ENCODE data around the gene CHD3. TPM values are rescaled to one million over a fixed set of nuclear protein-coding genes. Genes with fewer than 3 reads are reported as not detected.
A peak's percentile ranks its signal among the peaks of the same experiment; 100 is the strongest.

Gene CHD3
- total and polyA plus RNA-seq, 2 experiments from 2014 or later = 2.9 to 9.7 TPM

DNA sequence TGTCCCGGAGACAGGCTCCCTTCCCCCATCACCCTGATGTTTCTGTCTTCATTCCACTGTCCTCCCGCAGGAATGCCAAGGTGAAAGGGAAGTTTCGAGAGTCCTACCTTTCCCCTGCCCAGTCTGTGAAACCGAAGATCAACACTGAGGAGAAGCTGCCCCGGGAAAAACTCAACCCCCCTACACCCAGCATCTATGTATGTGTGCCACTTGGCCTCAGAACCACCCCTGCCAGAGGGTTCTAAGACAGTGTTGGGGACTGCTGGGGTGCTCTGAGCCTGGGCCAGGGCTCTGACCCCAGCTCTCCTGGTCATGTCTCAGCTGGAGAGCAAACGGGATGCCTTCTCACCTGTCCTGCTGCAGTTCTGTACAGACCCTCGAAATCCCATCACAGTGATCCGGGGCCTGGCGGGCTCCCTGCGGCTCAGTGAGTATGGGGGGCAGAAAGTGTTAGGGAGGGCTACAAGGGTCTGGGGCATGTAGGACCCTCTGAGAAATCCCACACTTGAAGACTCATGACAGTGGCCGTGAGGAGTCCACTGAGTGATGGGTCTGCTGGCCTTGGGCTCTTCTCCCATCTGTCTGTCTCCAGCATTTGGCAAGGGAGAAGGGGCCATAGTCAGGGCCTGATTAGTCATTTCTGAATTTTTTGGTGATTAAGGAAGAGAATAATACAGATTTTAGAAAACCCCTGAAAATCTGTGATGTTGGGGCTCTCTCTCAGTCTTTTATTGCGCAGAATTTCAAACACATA is 38.7 kb upstream of the CHD3 start:
- ATAC-seq (no peak), DNase-seq (ENCODE audit: low spot score) (no peak)
- Mint-ChIP-seq H3K27ac (no peak overlapping the region), H3K4me3 (no peak overlapping the region), H3K4me1 (peaks cover 27% of the 10 kb centered on the region), H3K9me3 (no peaks in the 10 kb centered on the region; the same call in 2 of the 3 replicates), H3K27me3 (ENCODE audit: insufficient read depth, low read depth, poor library complexity) (peaks cover 32% of the 10 kb centered on the region), H3K36me3 (ENCODE audit: low read depth) (no peaks in the 10 kb centered on the region; the same call in 2 of the 3 replicates)
- Histone ChIP-seq H4K20me1 (replicated peaks; ENCODE audit: insufficient read depth) (no peaks in the 10 kb centered on the region; the same call in 1 of the 2 replicates), H3K79me2 (replicated peaks; ENCODE audit: insufficient read depth) (no peaks in the 10 kb centered on the region), H3K4me2 (no peak overlapping the region), H3K36me3 (ENCODE audit: insufficient read depth) (no peaks in the 10 kb centered on the region; the same call in 1 of the 2 replicates), H3K27ac (ENCODE audit: low read depth) (no peak overlapping the region), H3K4me1 (ENCODE audit: insufficient read depth) (peaks cover 20% of the 10 kb centered on the region), H3K9me2 (ENCODE audit: insufficient read depth) (no peaks in the 10 kb centered on the region), H3K4me3 (no peak overlapping the region), H3K27me3 (ENCODE audit: insufficient read depth) (peaks cover 86% of the 10 kb centered on the region), H2AFZ (no peak overlapping the region), H3F3A (replicated peaks; ENCODE audit: low read depth) (0 out of 2 replicates have a peak, but pooled peaks cover 11% of the 10 kb centered on the region)
- TF ChIP-seq STAT1 (IDR thresholded peaks at IDR 0.05; ENCODE audit: unreplicated experiment) (no peak), EZH2 (IDR thresholded peaks at IDR 0.05; ENCODE audit: low read depth, unreplicated experiment) (no peak)

DNA sequence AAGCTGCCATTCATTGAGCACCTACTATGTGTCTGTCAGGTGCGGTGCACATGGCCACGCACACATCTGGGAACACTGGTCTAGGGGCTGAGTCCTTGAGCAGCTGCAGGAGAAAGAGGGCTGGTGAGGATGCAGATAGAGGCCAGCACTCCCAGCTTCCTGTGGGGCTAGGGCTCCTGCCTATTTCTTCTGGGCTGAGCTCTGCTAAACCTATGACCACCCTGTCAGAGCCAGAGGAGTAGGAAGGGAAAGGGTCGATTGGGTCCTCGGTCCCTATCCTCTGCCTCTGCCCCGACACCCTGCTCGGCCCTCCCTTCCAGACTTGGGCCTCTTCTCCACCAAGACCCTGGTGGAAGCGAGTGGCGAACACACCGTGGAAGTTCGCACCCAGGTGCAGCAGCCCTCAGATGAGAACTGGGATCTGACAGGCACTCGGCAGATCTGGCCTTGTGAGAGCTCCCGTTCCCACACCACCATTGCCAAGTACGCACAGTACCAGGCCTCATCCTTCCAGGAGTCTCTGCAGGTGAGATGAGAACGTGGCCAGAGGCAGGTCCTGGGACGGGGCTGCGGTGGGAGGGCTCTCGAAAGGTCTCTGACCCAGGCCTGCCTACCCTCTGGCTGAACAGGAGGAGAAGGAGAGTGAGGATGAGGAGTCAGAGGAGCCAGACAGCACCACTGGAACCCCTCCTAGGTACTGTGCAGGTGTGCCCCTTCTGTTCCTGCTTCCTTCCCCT is 37.7 kb upstream of the CHD3 start:
- H3K27ac ChIP-seq (ENCODE audit: low read depth) = no peak overlapping the region
- peak overlapping the region; percentile 82 for H3K4me3 Mint-ChIP-seq
- peaks cover 86% of the 10 kb centered on the region for H3K27me3 ChIP-seq (ENCODE audit: insufficient read depth)
- 0 out of 2 replicates have a peak, but pooled peaks cover 11% of the 10 kb centered on the region for H3F3A ChIP-seq (replicated peaks; ENCODE audit: low read depth)
- H3K9me2 ChIP-seq (ENCODE audit: insufficient read depth) = no peaks in the 10 kb centered on the region
- H2AFZ ChIP-seq = peak overlapping the region; percentile 97
- no peaks in the 10 kb centered on the region; the same call in 2 of the 3 replicates for H3K36me3 Mint-ChIP-seq (ENCODE audit: low read depth)
- no peaks in the 10 kb centered on the region; the same call in 2 of the 3 replicates for H3K9me3 Mint-ChIP-seq
- H3K36me3 ChIP-seq (ENCODE audit: insufficient read depth) = no peaks in the 10 kb centered on the region; the same call in 1 of the 2 replicates
- H3K79me2 ChIP-seq (replicated peaks; ENCODE audit: insufficient read depth) = no peaks in the 10 kb centered on the region
- peaks cover 28% of the 10 kb centered on the region for H3K4me1 ChIP-seq (ENCODE audit: insufficient read depth)
- no peaks in the 10 kb centered on the region; the same call in 1 of the 2 replicates for H4K20me1 ChIP-seq (replicated peaks; ENCODE audit: insufficient read depth)
- ATAC-seq (no peak), DNase-seq (ENCODE audit: low spot score) (no peak)
- peak overlapping the region; percentile 80 for H3K4me3 ChIP-seq
- TF ChIP-seq, protein P1, sequence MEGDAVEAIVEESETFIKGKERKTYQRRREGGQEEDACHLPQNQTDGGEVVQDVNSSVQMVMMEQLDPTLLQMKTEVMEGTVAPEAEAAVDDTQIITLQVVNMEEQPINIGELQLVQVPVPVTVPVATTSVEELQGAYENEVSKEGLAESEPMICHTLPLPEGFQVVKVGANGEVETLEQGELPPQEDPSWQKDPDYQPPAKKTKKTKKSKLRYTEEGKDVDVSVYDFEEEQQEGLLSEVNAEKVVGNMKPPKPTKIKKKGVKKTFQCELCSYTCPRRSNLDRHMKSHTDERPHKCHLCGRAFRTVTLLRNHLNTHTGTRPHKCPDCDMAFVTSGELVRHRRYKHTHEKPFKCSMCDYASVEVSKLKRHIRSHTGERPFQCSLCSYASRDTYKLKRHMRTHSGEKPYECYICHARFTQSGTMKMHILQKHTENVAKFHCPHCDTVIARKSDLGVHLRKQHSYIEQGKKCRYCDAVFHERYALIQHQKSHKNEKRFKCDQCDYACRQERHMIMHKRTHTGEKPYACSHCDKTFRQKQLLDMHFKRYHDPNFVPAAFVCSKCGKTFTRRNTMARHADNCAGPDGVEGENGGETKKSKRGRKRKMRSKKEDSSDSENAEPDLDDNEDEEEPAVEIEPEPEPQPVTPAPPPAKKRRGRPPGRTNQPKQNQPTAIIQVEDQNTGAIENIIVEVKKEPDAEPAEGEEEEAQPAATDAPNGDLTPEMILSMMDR (conservative IDR thresholded peaks at IDR 0.05; ENCODE audit: low read depth in 2 of 2) = no peak
- TF ChIP-seq EZH2 (IDR thresholded peaks at IDR 0.05; ENCODE audit: low read depth, unreplicated experiment) = peak; percentile 16
- peak overlapping the region; percentile 90 for H3K4me2 ChIP-seq
- peaks cover 28% of the 10 kb centered on the region for H3K27me3 Mint-ChIP-seq (ENCODE audit: insufficient read depth, low read depth, poor library complexity)
- H3K27ac Mint-ChIP-seq = no peak overlapping the region
- peaks cover 27% of the 10 kb centered on the region for H3K4me1 Mint-ChIP-seq

Data from GM23338 (cell line).